ENCODE measurements around the gene SLC23A2.
"Not testable (repeated sequence)": the region's sequence is repeated elsewhere in the genome, so short reads cannot be mapped to it uniquely, and the experiment has no call there.

The SLC23A2 gene

GRCh38 chr20:4889446-4889845 is 111.9 kb downstream of the SLC23A2 start:
- FAIRE-seq, result no peak
- no peak for DNase-seq (ENCODE audit: extremely low spot score, insufficient read length, low read depth)

GRCh38 chr20:4887586-4887985 is 113.7 kb downstream of the SLC23A2 start:
- no peak for FAIRE-seq
- DNase-seq (ENCODE audit: extremely low spot score, insufficient read length, low read depth), result no peak

- DNase-seq (ENCODE audit: extremely low spot score, insufficient read length, low read depth) (no peak), FAIRE-seq (no peak)
These were observed 114.4 kb downstream of the SLC23A2 start for GRCh38 chr20:4886771-4887527.

- DNase-seq (ENCODE audit: extremely low spot score, insufficient read length, low read depth) (no peak), FAIRE-seq (no peak)
These were observed 115.4 kb downstream of the SLC23A2 start for GRCh38 chr20:4885877-4886276.

- no peak for DNase-seq (ENCODE audit: extremely low spot score, insufficient read length, low read depth)
- FAIRE-seq, result no peak
These were observed 117.8 kb downstream of the SLC23A2 start for GRCh38 chr20:4883546-4883945.

GRCh38 chr20:4883051-4883450 is 118.3 kb downstream of the SLC23A2 start:
- FAIRE-seq, result no peak

GRCh38 chr20:4881006-4881730 is 120.1 kb downstream of the SLC23A2 start:
- FAIRE-seq (no peak), DNase-seq (ENCODE audit: extremely low spot score, insufficient read length, low read depth) (no peak)

More at GRCh38 chr20:4883051-4883450, 118.3 kb downstream of the SLC23A2 start:
- DNase-seq (ENCODE audit: extremely low spot score, insufficient read length, low read depth), result no peak

- FAIRE-seq, result no peak
These were observed 121.3 kb downstream of the SLC23A2 start for GRCh38 chr20:4880051-4880450.

GRCh38 chr20:4878099-4878498 is 123.2 kb downstream of the SLC23A2 start:
- not testable (repeated sequence) for FAIRE-seq; DNase-seq (ENCODE audit: extremely low spot score, insufficient read length, low read depth)

More at GRCh38 chr20:4880051-4880450, 121.3 kb downstream of the SLC23A2 start:
- DNase-seq (ENCODE audit: extremely low spot score, insufficient read length, low read depth), result no peak

GRCh38 chr20:4876731-4877130 is 124.6 kb downstream of the SLC23A2 start:
- no peak for FAIRE-seq

GRCh38 chr20:4876301-4876700 is 125.0 kb downstream of the SLC23A2 start:
- FAIRE-seq (no peak), DNase-seq (ENCODE audit: extremely low spot score, insufficient read length, low read depth) (no peak)

More at GRCh38 chr20:4876731-4877130, 124.6 kb downstream of the SLC23A2 start:
- no peak for DNase-seq (ENCODE audit: extremely low spot score, insufficient read length, low read depth)

- DNase-seq (ENCODE audit: extremely low spot score, insufficient read length, low read depth) (no peak), FAIRE-seq (no peak)
These were observed 125.7 kb downstream of the SLC23A2 start for GRCh38 chr20:4875578-4876067.

GRCh38 chr20:4873396-4873795 is 127.9 kb downstream of the SLC23A2 start:
- DNase-seq (ENCODE audit: extremely low spot score, insufficient read length, low read depth) (no peak), FAIRE-seq (no peak)

- DNase-seq (ENCODE audit: extremely low spot score, insufficient read length, low read depth), result no peak
- FAIRE-seq, result no peak
These were observed 129.8 kb downstream of the SLC23A2 start for GRCh38 chr20:4871486-4871885.

- no peak for FAIRE-seq
These were observed 130.4 kb downstream of the SLC23A2 start for GRCh38 chr20:4870906-4871305.

GRCh38 chr20:4869290-4870193 is 131.8 kb downstream of the SLC23A2 start:
- DNase-seq (ENCODE audit: extremely low spot score, insufficient read length, low read depth) (no peak), FAIRE-seq (no peak)

More at GRCh38 chr20:4870906-4871305, 130.4 kb downstream of the SLC23A2 start:
- no peak for DNase-seq (ENCODE audit: extremely low spot score, insufficient read length, low read depth)

GRCh38 chr20:4867051-4867450 is 134.3 kb downstream of the SLC23A2 start:
- DNase-seq (ENCODE audit: extremely low spot score, insufficient read length, low read depth) (no peak), FAIRE-seq (no peak)

- DNase-seq (ENCODE audit: extremely low spot score, insufficient read length, low read depth), result no peak
- FAIRE-seq, result no peak
These were observed 134.9 kb downstream of the SLC23A2 start for GRCh38 chr20:4866429-4866828.

- DNase-seq (ENCODE audit: extremely low spot score, insufficient read length, low read depth), result no peak
- FAIRE-seq, result no peak
These were observed 137.0 kb downstream of the SLC23A2 start for GRCh38 chr20:4864311-4864752.

- DNase-seq (ENCODE audit: extremely low spot score, insufficient read length, low read depth) (no peak), FAIRE-seq (no peak)
These were observed 138.6 kb downstream of the SLC23A2 start for GRCh38 chr20:4862661-4863060.

Measured in GM18507 (cell line).